ENCODE results near the gene KRTAP13-4.

Gene KRTAP13-4

GRCh38 chr21:30430170-30430655, at the start of gene KRTAP13-4:
TSS of gene KRTAP13-4 (plus strand) at chr21:30430220. CDS start at chr21:30430276, 56 bp downstream.
- Histone ChIP-seq H3K9ac (ENCODE audit: low read length) (no peak within 1 kb of the TSS), H4K20me1 (ENCODE audit: low read depth, low read length) (no peaks in the 10 kb centered on the region), H3K4me2 (ENCODE audit: low read depth, low read length, poor library complexity, severe bottlenecking) (no peak within 1 kb of the TSS), H3K27me3 (ENCODE audit: low read length) (no peaks in the 10 kb centered on the region), H3K9me2 (replicated peaks; ENCODE audit: insufficient read depth, low read length) (no peaks in the 10 kb centered on the region), H2AFZ (ENCODE audit: low read depth, low read length, severe bottlenecking) (no peak within 1 kb of the TSS), H3K79me2 (ENCODE audit: insufficient read depth, low read length) (no peaks in the 10 kb centered on the region), H3K36me3 (ENCODE audit: low read length) (no peaks in the 10 kb centered on the region), H3F3A (ENCODE audit: insufficient read depth) (no peaks in the 10 kb centered on the region), H3K27ac (ENCODE audit: low read depth, low read length) (no peak within 1 kb of the TSS), H3K9me3 (ENCODE audit: insufficient read depth, low read length) (no peaks in the 10 kb centered on the region), H3K4me3 (ENCODE audit: insufficient read depth, low read length, poor library complexity, severe bottlenecking) (no peak within 1 kb of the TSS)
- no peak for TF ChIP-seq CTCF (IDR thresholded peaks at IDR 0.05; ENCODE audit: insufficient read depth, low read length, poor library complexity, severe bottlenecking)
- no peak for TF ChIP-seq EZH2phosphoT487 (conservative IDR thresholded peaks at IDR 0.05; ENCODE audit: low read length)

GRCh38 chr21:30382201-30382600, 47.8 kb upstream of the KRTAP13-4 start:
- TF ChIP-seq EZH2phosphoT487 (conservative IDR thresholded peaks at IDR 0.05; ENCODE audit: low read length): no peak
- no peak for TF ChIP-seq CTCF (IDR thresholded peaks at IDR 0.05; ENCODE audit: insufficient read depth, low read length, poor library complexity, severe bottlenecking)
- no peaks in the 10 kb centered on the region for H4K20me1 ChIP-seq (ENCODE audit: low read depth, low read length)
- no peak overlapping the region for H3K9ac ChIP-seq (ENCODE audit: low read length)
- H3K9me3 ChIP-seq (ENCODE audit: insufficient read depth, low read length): no peaks in the 10 kb centered on the region
- H3K27me3 ChIP-seq (ENCODE audit: low read length): no peaks in the 10 kb centered on the region
- no peaks in the 10 kb centered on the region for H3F3A ChIP-seq (ENCODE audit: insufficient read depth)
- no peaks in the 10 kb centered on the region for H3K9me2 ChIP-seq (replicated peaks; ENCODE audit: insufficient read depth, low read length)
- no peak overlapping the region for H2AFZ ChIP-seq (ENCODE audit: low read depth, low read length, severe bottlenecking)
- H3K4me3 ChIP-seq (ENCODE audit: insufficient read depth, low read length, poor library complexity, severe bottlenecking): no peak overlapping the region
- no peak overlapping the region for H3K27ac ChIP-seq (ENCODE audit: low read depth, low read length)
- H3K79me2 ChIP-seq (ENCODE audit: insufficient read depth, low read length): no peaks in the 10 kb centered on the region
- H3K36me3 ChIP-seq (ENCODE audit: low read length): no peaks in the 10 kb centered on the region
- H3K4me2 ChIP-seq (ENCODE audit: low read depth, low read length, poor library complexity, severe bottlenecking): no peak overlapping the region

GRCh38 chr21:30391492-30392025, 38.5 kb upstream of the KRTAP13-4 start:
- Histone ChIP-seq H3F3A (ENCODE audit: insufficient read depth) (no peaks in the 10 kb centered on the region), H3K36me3 (ENCODE audit: low read length) (no peaks in the 10 kb centered on the region), H4K20me1 (ENCODE audit: low read depth, low read length) (no peaks in the 10 kb centered on the region), H3K27me3 (ENCODE audit: low read length) (no peaks in the 10 kb centered on the region), H2AFZ (ENCODE audit: low read depth, low read length, severe bottlenecking) (no peak overlapping the region), H3K9ac (ENCODE audit: low read length) (no peak overlapping the region), H3K27ac (ENCODE audit: low read depth, low read length) (no peak overlapping the region), H3K9me3 (ENCODE audit: insufficient read depth, low read length) (peaks cover 4% of the 10 kb centered on the region; the same call in 1 of the 2 replicates), H3K4me2 (ENCODE audit: low read depth, low read length, poor library complexity, severe bottlenecking) (no peak overlapping the region), H3K4me3 (ENCODE audit: insufficient read depth, low read length, poor library complexity, severe bottlenecking) (no peak overlapping the region), H3K9me2 (replicated peaks; ENCODE audit: insufficient read depth, low read length) (no peaks in the 10 kb centered on the region), H3K79me2 (ENCODE audit: insufficient read depth, low read length) (no peaks in the 10 kb centered on the region)
- TF ChIP-seq EZH2phosphoT487 (conservative IDR thresholded peaks at IDR 0.05; ENCODE audit: low read length) (no peak), CTCF (IDR thresholded peaks at IDR 0.05; ENCODE audit: insufficient read depth, low read length, poor library complexity, severe bottlenecking) (no peak)
